ENCODE measurements around the gene NAT10.

Gene NAT10

GRCh38 chr11:34191578-34191977 is 86.1 kb downstream of the NAT10 start:
- DNase-seq: no peak

- DNase-seq: peak; percentile 95
Measured at GRCh38 chr11:34192481-34193401, 87.3 kb downstream of the NAT10 start.

DNA sequence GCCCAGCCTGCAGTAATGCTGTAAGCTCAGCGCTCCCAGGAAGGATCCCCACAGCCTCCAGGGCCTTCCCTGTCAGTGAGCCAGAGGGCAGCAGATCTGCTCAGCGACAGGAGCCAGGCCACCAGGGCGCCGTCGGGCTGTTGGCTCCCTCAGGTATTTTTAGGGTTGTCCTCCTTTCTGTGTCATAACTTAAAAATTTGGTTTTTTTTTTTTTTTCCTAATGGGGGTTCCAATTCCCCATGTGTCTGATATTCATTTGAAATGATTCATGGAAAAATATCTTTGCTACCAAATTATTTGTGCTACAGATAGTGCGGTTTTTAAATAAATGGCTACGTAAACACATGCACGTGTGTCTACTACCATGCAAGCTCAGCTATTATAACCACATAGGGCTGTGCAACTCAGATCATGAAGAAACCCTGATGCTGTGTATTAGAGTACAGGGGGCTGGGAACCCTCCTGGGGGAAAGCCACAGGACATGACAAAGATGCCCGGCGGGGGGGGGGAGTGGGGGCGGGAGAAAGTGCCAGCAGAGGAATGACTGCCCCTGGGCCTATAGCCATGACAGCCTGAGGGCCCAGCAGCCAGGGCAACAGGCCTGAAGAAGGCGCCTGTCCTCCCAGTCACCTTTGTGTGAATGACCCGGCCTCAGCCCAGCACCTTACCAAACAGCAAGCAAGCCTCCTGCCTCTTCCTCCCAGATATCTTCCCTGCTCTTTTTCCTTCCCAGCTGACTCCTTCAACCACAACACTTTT is 89.3 kb downstream of the NAT10 start:
- DNase-seq: no peak

All from 8988T (cell line).